Measurements from ENCODE around the gene CD6. TPM values are rescaled to one million over a fixed set of nuclear protein-coding genes. Genes with fewer than 3 reads are reported as not detected.
"Not testable (repeated sequence)": the region's sequence is repeated elsewhere in the genome, so short reads cannot be mapped to it uniquely, and the experiment has no call there.

CD6 gene
- total RNA-seq, 1 experiment from 2014 or later: not detected

DNA sequence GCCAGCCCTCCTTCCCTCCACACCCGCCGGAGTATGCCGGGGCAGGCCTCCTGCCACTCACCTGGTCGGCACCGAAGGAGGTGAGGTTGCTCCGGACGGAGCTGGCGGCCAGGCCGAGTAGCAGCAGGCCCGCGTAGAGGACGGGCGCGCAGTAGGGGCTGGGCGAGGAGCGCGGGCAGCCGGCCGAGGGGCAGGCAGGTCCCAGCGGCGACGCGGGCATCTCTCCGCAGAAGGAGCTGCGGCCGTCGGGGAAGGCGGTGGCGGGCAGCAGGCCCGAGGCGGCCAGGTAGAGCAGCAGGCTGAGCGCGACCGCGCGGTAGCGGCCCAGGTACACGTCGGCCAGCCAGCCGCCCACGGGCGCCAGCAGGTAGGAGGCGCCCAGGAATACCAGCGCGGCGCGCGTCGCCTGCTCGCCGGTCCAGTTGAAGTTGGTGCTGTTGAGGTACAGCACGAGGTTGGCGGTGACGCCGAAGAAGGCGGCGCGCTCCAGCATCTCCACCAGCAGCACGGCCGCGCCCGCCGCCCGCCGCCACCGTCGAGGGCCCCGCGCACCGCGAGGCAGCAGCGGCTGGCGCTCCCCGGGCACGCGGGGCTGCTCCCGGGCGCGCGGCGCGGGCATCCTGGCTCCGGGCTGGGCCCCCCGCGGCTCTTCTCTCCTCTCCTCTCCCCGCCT is 20.4 kb upstream of the CD6 start:
- in situ Hi-C loops (cut with HindIII; ENCODE audit: low sequenced_read_pairs): no loop called here

DNA sequence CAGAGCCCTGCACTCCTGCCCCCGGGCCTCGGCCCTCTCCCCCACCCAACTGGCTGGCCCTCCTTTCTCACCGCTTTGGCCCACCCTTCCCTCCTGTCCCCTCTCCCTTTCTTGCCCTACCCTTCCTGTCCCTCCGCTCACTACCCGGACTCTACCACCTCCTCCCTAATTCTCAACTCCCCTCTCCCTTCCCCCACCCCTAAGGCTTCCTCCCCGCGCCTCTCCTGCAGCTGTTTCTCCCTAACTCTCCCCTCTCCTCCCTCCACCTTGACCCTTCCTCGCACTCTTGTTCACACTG is 19.9 kb upstream of the CD6 start:
- in situ Hi-C loops (cut with HindIII; ENCODE audit: low sequenced_read_pairs): no loop called here
- no peak for DNase-seq (ENCODE audit: low spot score)

More for the DNA sequence above, 20.4 kb upstream of the CD6 start:
- DNase-seq (ENCODE audit: low spot score): no peak

DNA sequence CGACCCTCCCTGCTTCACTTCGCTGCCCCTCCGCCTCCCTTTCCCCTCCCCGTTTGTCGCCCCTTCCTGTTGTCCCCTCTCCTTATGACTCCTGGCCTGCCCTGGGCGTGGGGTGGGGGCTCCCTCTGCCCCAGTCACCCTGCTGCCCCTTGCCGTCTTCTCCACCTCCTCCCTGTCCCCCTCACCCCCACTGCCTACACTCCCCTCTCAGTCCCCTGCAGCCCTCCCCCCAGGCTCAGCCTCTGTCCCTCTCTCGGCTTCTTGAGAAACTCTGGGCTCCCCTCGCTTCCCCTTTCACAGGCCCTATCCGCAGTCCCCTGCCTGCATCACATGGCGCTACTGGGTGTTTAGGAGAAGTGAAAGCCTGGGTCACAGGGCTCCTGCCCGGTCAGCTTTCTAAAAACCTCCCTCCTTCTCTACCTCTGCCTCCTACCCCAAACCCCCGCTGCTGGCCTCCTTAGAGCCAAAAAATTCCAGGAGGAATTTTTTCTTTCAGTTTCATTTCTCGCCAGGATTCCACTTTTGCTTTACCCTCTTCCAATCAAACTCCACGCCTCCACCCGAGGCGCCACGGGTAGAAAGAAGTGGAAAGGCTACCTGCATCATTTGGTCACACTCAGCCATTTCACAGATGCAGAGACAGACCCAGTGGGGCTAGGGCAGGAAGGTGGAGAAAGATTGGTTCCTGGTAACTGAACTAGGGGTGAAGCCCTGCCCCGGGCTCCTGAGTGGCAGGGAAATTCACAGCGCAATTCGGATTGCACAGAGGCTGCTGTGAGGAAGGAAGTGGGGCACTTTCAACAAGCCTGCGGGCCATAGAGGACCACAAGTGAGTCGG is 19.4 kb upstream of the CD6 start, which contains the start of gene SLC15A3:
Gene SLC15A3, minus strand, starts transcription at position 273 of the 838 bp plus-strand sequence. CDS start 625 bp downstream, outside the sequence.
- in situ Hi-C loops (cut with HindIII; ENCODE audit: low sequenced_read_pairs): no loop called here
- no peak for DNase-seq (ENCODE audit: low spot score)

DNA sequence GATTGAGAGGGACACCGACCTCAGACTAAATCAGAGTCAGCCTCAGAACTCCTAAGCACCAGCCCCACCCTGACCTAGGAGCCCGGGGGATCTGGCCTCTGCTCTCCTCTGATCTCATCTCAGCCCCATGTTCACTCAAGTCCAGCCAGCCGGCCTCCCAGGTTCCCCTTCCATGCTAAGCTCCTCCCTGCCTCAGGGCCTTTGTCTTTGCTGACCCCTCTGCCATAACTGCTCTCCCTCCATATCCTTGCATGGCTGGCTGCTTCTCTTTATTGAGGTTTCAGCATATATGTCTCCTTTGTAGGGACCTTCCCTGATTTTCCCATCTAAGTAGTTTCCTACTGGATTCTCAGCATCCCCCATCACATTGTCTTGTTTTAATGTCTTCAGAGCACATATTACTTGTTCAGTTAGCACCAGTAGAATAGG is 18.7 kb upstream of the CD6 start:
- in situ Hi-C loops (cut with HindIII; ENCODE audit: low sequenced_read_pairs): no loop called here
- DNase-seq (ENCODE audit: low spot score): no peak

DNA sequence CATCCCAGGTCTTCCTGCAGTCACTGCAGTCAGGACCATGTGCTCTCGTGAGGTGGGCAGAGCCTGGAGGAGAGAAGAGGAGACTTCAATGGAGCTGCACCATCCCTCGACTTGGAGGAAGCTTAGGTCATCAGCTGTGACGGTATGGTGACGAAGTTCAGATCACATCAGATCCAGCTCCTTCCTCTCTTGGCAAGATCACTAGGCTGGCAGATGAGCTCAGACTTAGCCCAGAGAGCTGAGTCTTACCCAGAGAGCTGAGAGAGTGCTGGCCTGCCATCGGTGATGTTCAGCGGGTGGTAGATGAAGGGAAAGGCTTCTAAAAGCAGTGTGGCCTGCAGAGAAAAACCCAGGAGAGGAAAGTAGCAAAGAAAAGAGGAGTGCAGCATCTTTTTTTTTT is 17.7 kb upstream of the CD6 start:
- in situ Hi-C loops (cut with HindIII; ENCODE audit: low sequenced_read_pairs): no loop called here
- no peak for DNase-seq (ENCODE audit: low spot score)

DNA sequence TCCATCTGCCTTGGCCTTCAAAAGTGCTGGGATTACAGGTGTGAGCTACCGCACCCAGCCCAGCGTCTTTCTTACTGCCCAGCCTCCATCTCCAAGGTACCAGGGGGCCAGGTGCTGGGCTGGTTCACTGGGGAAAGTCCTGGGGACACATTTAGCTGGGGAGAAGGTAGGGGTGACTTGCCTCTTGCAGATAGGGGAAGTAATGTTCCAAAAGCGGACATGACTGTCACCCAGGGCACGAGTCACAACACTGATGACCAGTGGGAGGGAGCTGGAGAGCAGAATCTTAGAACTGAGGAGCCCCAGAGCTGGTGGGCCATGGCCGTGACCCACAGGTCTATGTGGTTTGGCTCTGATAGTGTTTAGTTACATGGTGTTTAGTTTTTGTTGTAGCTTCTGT is 17.1 kb upstream of the CD6 start:
- in situ Hi-C loops (cut with HindIII; ENCODE audit: low sequenced_read_pairs): no loop called here
- DNase-seq (ENCODE audit: low spot score): no peak

DNA sequence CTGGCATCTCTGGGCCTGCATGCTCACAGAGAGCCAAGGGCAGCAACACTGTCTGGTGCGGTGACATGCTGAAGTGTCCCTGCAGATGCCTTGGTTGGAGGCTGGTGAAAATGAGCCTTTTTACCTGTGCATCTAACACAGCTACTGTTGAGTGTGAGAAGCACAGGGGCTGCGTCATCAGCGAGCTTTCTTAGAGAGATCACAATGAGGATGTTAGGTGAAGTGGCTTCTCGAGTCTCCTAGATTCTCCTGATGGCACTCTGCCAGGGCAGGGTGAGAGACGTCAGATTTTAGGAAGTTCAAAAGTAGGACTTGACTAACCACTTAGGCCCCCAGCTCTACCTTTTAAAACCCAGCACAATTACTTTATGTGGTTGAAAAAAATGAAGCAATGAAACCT is 15.9 kb upstream of the CD6 start:
- no peak for DNase-seq (ENCODE audit: low spot score)
- in situ Hi-C loops (cut with HindIII; ENCODE audit: low sequenced_read_pairs): no loop called here

DNA sequence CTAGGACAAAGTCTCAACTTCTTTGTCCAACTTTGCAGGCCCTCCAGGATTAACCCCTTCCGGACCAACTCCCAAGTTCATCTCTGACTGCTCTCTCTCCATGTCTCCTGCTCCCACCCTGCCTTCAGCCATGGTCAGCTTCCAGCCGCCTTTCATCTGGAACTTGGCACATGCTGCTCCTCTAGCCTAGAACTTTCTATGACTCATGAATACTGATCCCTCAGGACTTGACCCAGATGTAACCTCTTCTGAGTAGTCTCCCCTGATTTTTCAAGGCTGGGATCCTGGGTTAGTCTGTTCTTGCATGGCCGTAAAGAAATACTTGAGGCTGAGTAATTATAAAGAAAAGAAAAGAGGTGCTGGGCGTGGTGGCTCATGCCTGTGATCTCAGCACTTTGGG is 14.3 kb upstream of the CD6 start:
- in situ Hi-C loops (cut with HindIII; ENCODE audit: low sequenced_read_pairs): no loop called here
- DNase-seq (ENCODE audit: low spot score): no peak

- no peak for DNase-seq (ENCODE audit: low spot score)
- in situ Hi-C loops (cut with HindIII; ENCODE audit: low sequenced_read_pairs): no loop called here
These were observed 12.0 kb upstream of the CD6 start for GRCh38 chr11:60959431-60959830.

- in situ Hi-C loops (cut with HindIII; ENCODE audit: low sequenced_read_pairs): no loop called here
- DNase-seq (ENCODE audit: low spot score): no peak
These were observed 11.1 kb upstream of the CD6 start for GRCh38 chr11:60960405-60960804.

- DNase-seq (ENCODE audit: low spot score): peak; percentile 61
- in situ Hi-C loops (cut with HindIII; ENCODE audit: low sequenced_read_pairs): no loop called here
These were observed 6.7 kb upstream of the CD6 start for GRCh38 chr11:60964801-60965200.

DNA sequence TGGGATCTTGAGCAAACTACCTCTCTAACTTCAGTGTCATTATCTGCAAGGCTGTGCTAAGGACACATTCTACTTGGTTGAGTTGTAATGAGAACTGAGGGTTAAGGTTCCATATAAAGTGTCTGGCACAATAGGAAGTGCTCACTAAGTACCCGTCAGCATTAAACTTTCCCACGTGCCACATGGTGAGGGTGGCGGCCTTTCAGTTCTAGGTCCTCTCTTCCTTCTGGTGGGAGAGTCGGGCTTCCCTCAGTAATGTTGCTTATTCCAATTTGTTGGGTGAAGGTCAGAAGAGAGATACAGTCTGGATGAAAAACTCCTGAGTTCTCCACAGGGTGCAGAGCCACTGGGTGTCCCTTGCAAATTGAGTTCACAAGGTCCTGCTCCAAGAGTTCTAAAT is 4.6 kb upstream of the CD6 start:
- no peak for DNase-seq (ENCODE audit: low spot score)
- in situ Hi-C loops (cut with HindIII; ENCODE audit: low sequenced_read_pairs): no loop called here

GRCh38 chr11:60968223-60968622 is 3.3 kb upstream of the CD6 start:
- in situ Hi-C loops (cut with HindIII; ENCODE audit: low sequenced_read_pairs): no loop called here
- DNase-seq (ENCODE audit: low spot score): no peak

DNA sequence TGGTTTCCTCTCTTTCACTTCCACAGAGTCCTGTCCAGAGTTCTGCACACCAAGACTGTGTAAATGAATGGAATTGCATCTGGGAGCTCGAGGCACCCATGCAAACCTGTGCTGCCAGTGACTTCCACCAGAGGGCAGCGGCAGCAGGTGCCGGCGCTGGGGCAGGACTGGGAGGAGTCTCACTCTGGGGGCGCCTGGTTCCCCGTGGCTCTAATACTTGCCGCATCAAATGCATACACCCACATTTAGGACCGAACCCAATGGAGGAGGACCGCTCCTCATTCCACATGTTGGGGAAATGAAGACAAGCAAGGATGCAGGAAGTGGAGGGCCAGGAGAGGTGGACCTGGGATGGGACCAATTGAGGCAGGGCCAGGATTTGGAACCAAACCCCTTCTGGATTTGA is 1.1 kb upstream of the CD6 start:
- DNase-seq (ENCODE audit: low spot score): no peak
- in situ Hi-C loops (cut with HindIII; ENCODE audit: low sequenced_read_pairs): no loop called here

DNA sequence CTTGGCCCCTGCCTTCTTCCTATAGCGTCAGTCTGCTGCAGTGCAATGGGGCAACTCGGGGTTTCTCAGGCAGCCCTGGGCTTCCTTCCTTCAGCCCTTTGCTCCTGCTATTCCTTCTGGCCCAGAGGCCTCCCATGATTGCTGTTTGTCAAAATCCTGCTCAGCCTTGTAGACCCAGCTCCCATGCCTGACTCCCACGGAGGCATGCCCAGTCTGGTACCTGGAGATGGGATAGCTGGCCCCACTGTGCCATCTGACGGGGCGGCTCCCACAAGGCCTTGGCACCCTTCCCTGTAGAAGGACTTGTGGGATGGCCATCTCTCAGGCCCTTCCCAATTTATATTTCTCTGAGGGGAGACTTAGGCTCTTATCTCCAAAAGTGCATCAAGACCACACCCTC is 590 bp upstream of the CD6 start:
- in situ Hi-C loops (cut with HindIII; ENCODE audit: low sequenced_read_pairs): no loop called here
- no peak for DNase-seq (ENCODE audit: low spot score)

- no peak for DNase-seq (ENCODE audit: low spot score)
- in situ Hi-C loops (cut with HindIII; ENCODE audit: low sequenced_read_pairs): no loop called here
These were observed 926 bp downstream of the CD6 start for GRCh38 chr11:60972182-60973030.

GRCh38 chr11:60973699-60974098 is 2.2 kb downstream of the CD6 start:
- DNase-seq (ENCODE audit: low spot score): no peak
- in situ Hi-C loops (cut with HindIII; ENCODE audit: low sequenced_read_pairs): no loop called here

GRCh38 chr11:60974316-60974715 is 2.8 kb downstream of the CD6 start:
- DNase-seq (ENCODE audit: low spot score); in situ Hi-C loops (cut with HindIII; ENCODE audit: low sequenced_read_pairs): not testable (repeated sequence)

DNA sequence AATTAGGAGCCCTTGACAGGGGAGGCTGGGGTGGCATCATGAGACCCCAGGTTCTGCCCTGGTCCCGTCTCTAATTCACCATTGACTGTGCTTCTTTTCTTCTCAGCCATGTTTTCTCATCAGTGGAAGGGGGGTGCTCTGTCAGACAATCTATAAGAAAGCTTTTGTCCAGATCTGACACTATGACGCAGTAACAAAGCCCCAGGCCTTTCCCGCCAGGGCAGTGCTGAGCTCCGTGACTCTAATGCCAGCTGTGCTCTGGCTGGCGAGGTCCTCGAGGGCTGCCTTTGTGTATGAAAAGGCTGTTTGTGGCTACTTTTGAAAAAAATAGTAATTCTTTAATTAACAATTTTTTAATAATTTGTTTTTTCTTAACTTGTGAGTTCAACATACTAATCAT is 3.2 kb downstream of the CD6 start:
- no peak for DNase-seq (ENCODE audit: low spot score)
- in situ Hi-C loops (cut with HindIII; ENCODE audit: low sequenced_read_pairs): no loop called here

GRCh38 chr11:60977224-60977623 is 5.7 kb downstream of the CD6 start:
- no peak for DNase-seq (ENCODE audit: low spot score)
- in situ Hi-C loops (cut with HindIII; ENCODE audit: low sequenced_read_pairs): no loop called here

Data from G401 (cell line).